Activated CD4-positive, alpha-beta T cell treated with anti-CD3 and anti-CD28 coated beads, Interleukin-2, amount 10 ng/mL, durations not matched to agents 7 days and 5 days (primary cell): ENCODE results near the gene SYCN. TPM values are rescaled to one million over a fixed set of nuclear protein-coding genes. Genes with fewer than 3 reads are reported as not detected.
A peak's percentile ranks its signal among the peaks of the same experiment; 100 is the strongest.

Source experiments
- CTCF ChIA-PET: fragments of 350-600 bp; sonication (Branson Sonifier 250); formaldehyde crosslinking; loops from one replicate; lab custom pipeline; 2021; ENCODE audit warnings: antibody characterized with exemption; lab: Charles Lee
- POLR2A ChIA-PET: fragments of 350-600 bp; sonication (Branson Sonifier 250); formaldehyde crosslinking; loops from one replicate; lab custom pipeline; 2021; ENCODE audit warnings: antibody characterized with exemption; lab: Charles Lee
- DNase-seq: peaks from one replicate; pipeline ENCODE4 v3.0.0-alpha.2; 2020
- H3K27ac Mint-ChIP-seq: one replicate; pipeline ENCODE4 v1.8.0; 2021; ENCODE audit warnings: mild to moderate bottlenecking, moderate library complexity, mixed read lengths
- H3K27me3 Mint-ChIP-seq: one replicate; pipeline ENCODE4 v1.8.0; 2021; ENCODE audit warnings: mixed read lengths
- H3K36me3 Mint-ChIP-seq: one replicate; pipeline ENCODE4 v1.8.0; 2021; ENCODE audit warnings: low read depth, mixed read lengths
- H3K4me1 Mint-ChIP-seq: one replicate; pipeline ENCODE4 v1.8.0; 2021; ENCODE audit warnings: mixed read lengths
- H3K4me3 Mint-ChIP-seq: one replicate; pipeline ENCODE4 v1.8.0; 2021; ENCODE audit warnings: mild to moderate bottlenecking, moderate library complexity, mixed read lengths
- H3K9me3 Mint-ChIP-seq: one replicate; pipeline ENCODE4 v1.8.0; 2021; ENCODE audit warnings: mixed read lengths
- total RNA-seq, 2 experiments: library from RNA; stranded (reverse); gene quantifications; one replicate each; pipeline ENCODE4 v1.2.3, GENCODE V29; 2021

Gene SYCN
- total RNA-seq, 2 experiments from 2014 or later, result not detected

DNA sequence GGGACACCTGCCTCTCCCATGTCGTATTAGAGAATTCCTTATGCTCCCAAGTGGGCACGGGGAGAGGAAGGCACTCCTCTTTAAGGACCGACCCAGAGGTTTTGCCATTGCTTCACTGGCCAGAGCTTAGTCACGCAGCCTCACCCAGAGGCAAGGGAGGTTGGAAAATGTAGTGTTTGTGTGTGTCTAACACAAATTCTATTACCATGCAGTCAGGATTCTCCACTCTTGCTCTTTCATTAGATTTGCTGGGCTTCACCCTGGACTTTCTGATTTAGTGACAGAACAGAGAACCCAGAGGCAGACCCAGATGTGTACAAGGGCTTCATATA, 21.9 kb downstream of the SYCN start:
- DNase-seq, result no peak
- POLR2A ChIA-PET, result no interaction called here
- Mint-ChIP-seq H3K4me1 (peaks cover under 1% of the 10 kb centered on the region), H3K27ac (peak overlapping the region; percentile 54), H3K36me3 (no peaks in the 10 kb centered on the region), H3K4me3 (no peak overlapping the region), H3K27me3 (no peaks in the 10 kb centered on the region), H3K9me3 (no peaks in the 10 kb centered on the region)
- CTCF ChIA-PET, result no interaction called here

DNA sequence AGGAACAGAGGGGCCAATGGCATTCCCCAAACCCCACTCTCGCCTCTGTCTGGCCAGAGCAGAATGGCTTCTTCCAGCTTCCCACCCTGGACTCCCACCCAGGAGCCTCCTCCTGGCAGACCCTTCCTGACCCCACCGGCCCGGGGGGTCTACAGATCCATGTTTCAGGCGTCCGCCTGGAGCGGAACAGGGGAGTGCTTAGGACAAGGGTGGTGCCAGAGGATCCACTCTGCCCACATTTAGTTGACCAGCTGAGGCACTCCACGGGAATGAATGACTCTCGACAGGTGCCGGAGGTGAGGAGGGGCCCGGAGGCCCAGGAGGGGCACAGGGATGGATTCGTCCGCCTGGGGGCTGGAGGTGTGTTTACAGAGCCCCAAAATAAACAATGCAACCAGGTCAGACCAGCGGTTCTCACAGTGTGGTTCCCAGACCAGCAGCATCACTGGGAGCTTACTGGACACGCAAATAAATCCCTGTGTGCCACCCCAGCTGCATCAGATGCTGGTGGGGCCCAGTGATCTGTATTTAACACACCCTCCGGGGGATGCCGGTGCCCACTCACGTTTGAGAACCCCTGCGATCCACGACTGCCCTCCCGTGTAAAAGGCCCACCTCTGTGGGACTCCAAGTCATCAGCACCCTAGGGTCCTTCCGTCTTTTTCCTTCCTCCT, 22.4 kb downstream of the SYCN start:
- DNase-seq, result no peak
- no peaks in the 10 kb centered on the region for H3K4me1 Mint-ChIP-seq
- no peak overlapping the region for H3K4me3 Mint-ChIP-seq
- no peaks in the 10 kb centered on the region for H3K36me3 Mint-ChIP-seq
- CTCF ChIA-PET, result no interaction called here
- peak overlapping the region; percentile 54 for H3K27ac Mint-ChIP-seq
- H3K27me3 Mint-ChIP-seq, result no peaks in the 10 kb centered on the region
- H3K9me3 Mint-ChIP-seq, result no peaks in the 10 kb centered on the region
- POLR2A ChIA-PET, result no interaction called here

DNA sequence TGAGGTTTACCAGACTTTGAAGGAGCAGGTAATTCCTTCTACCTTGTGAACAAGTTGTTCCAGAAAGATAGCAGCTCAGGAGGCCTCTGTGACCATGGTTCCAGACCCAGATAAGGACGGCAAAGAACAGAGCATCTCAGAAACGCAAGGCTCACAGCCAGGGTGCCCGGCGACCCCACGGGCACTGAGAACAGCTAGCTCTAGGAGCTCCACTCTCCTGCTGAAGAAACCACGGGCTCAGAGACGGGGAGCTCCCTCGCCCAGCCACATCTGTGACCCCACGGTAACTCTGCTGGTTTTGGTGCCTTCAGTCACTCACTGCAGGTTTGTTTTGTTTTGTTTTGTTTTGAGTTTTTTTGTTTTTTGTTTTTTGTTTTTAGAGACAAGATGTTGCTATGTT, 23.3 kb downstream of the SYCN start:
- Mint-ChIP-seq H3K27ac (no peak overlapping the region), H3K4me3 (no peak overlapping the region), H3K4me1 (no peaks in the 10 kb centered on the region), H3K36me3 (no peaks in the 10 kb centered on the region), H3K9me3 (no peaks in the 10 kb centered on the region), H3K27me3 (no peaks in the 10 kb centered on the region)
- ChIA-PET CTCF (interaction anchor here (0.6 kb wide), 1 partner anchor 757 kb away, joined by 3 read pairs; no protein-coding TSS in a partner anchor), POLR2A (no interaction called here)
- DNase-seq, result no peak

DNA sequence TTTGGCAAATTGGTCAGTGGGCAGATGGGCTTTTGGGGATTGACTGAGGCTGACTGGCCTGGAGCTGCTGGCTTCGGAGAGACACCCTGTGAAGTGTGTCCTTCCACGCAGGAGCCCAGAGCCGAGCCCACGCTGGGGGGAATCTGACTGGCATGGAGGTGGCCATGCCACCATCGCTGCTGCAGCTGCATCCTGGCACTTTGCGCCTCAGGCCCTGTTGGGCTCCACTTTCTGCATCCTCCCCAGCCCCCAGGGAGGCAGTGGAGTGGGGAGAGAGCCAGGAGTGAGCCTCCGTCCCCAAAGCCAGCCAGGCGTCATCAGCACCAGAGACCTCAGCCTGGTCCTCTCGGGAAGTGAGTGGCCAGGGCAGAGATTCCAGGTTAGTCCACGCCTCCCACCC, 24.3 kb downstream of the SYCN start:
- ChIA-PET CTCF (no interaction called here), POLR2A (no interaction called here)
- no peak for DNase-seq
- Mint-ChIP-seq H3K4me1 (no peaks in the 10 kb centered on the region), H3K36me3 (no peaks in the 10 kb centered on the region), H3K27ac (no peak overlapping the region), H3K4me3 (no peak overlapping the region), H3K9me3 (no peaks in the 10 kb centered on the region), H3K27me3 (no peaks in the 10 kb centered on the region)

DNA sequence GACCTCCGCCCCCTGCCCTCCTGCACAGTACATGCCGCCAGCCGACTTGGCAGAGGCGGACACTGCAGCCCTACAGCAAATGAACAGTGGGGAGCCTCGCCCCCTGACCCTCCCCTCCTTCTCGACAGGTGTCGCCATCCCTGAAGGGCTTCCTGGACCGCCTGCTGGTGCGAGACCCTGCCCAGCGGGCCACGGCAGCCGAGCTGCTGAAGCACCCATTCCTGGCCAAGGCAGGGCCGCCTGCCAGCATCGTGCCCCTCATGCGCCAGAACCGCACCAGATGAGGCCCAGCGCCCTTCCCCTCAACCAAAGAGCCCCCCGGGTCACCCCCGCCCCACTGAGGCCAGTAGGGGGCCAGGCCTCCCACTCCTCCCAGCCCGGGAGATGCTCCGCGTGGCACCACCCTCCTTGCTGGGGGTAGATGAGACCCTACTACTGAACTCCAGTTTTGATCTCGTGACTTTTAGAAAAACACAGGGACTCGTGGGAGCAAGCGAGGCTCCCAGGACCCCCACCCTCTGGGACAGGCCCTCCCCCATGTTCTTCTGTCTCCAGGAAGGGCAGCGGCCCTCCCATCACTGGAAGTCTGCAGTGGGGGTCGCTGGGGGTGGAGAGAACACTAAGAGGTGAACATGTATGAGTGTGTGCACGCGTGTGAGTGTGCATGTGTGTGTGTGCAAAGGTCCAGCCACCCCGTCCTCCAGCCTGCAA, 25.6 kb downstream of the SYCN start:
- Mint-ChIP-seq H3K9me3 (no peaks in the 10 kb centered on the region), H3K4me3 (no peak overlapping the region), H3K4me1 (no peaks in the 10 kb centered on the region), H3K27ac (no peak overlapping the region), H3K36me3 (no peaks in the 10 kb centered on the region), H3K27me3 (no peaks in the 10 kb centered on the region)
- ChIA-PET CTCF (no interaction called here), POLR2A (no interaction called here)
- DNase-seq, result no peak

DNA sequence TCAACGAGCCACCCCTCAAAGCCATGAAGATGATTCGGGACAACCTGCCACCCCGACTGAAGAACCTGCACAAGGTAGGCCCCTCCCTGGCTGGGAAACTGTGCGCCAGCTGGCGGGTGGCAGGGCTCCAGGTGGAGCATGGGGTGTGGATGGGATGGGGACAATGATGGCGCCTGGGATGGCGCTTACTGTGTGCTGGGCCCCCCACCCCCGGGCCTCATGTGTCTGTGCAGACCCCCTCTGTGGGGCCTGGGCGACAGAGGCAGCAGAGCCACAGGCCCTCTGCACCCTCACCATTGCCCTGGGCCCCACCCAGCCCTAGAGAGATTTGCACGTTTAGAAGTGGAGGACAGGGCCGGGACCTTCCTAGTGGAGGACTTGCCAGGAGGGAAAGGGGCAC, 26.3 kb downstream of the SYCN start:
- Mint-ChIP-seq H3K9me3 (no peaks in the 10 kb centered on the region), H3K36me3 (no peaks in the 10 kb centered on the region), H3K4me3 (no peak overlapping the region), H3K4me1 (no peaks in the 10 kb centered on the region), H3K27ac (no peak overlapping the region), H3K27me3 (no peaks in the 10 kb centered on the region)
- no peak for DNase-seq
- CTCF ChIA-PET, result no interaction called here
- POLR2A ChIA-PET, result no interaction called here

DNA sequence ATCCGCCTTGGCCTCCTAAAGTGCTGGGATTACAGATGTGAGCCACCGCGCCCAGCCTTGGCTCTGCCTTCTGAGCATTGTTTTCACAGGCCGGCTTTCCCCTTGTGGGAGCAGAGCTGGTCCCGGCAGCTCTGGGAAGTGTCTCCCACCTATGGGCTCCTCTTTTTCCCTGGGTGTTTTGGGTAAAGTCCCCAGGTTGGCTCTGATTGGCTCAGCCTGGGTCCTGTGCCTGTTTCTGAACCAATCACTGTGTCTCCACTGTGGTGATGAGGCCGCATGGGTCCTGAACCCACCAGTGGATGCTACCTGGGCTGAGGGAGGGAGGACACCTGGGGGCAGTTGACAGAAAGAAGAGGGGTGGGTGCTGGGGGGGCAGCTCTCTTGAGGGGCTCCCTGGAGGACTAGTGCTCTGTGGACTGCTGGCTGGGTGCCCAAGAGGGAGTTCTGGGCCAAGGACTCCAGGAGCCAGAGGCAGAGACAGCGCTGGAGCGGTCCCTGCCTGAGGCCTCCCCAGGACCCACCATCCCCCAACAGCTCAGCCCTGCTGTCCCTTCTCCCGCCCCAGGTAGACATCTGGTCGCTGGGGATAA, 26.9 kb downstream of the SYCN start:
- H3K36me3 Mint-ChIP-seq, result no peaks in the 10 kb centered on the region
- H3K27me3 Mint-ChIP-seq, result no peaks in the 10 kb centered on the region
- no peaks in the 10 kb centered on the region for H3K4me1 Mint-ChIP-seq
- H3K27ac Mint-ChIP-seq, result peak overlapping the region; percentile 28
- POLR2A ChIA-PET, result no interaction called here
- H3K9me3 Mint-ChIP-seq, result no peaks in the 10 kb centered on the region
- no peak overlapping the region for H3K4me3 Mint-ChIP-seq
- no peak for DNase-seq
- CTCF ChIA-PET, result interaction anchor here (0.6 kb wide), 1 partner anchor 737 kb away, joined by 3 read pairs; no protein-coding TSS in a partner anchor

DNA sequence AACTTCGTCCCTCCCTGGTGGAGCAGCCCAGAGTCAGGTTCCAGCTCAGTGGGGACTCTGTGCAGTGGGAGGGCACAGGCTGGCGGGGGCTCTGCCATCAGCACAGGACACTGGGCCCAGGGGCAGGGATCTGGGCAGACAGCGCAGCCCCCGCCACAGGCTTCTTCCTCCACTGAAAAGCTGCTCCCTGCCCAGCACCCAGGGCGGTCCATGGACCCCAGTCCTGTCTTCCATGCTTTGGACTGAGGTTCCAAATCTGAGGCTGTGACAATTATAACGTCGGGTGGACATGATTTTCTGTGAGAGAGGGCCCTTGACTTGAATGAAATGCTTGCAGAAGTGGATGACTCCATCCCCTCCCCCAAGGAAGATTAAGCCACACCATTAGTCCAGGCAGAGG, 28.5 kb downstream of the SYCN start:
- no peaks in the 10 kb centered on the region for H3K9me3 Mint-ChIP-seq
- H3K36me3 Mint-ChIP-seq, result no peaks in the 10 kb centered on the region
- POLR2A ChIA-PET, result no interaction called here
- CTCF ChIA-PET, result interaction anchor here (1.2 kb wide), 1 partner anchor 22 kb away, joined by 3 read pairs; no protein-coding TSS in a partner anchor
- H3K4me1 Mint-ChIP-seq, result no peaks in the 10 kb centered on the region
- H3K27me3 Mint-ChIP-seq, result no peaks in the 10 kb centered on the region
- H3K4me3 Mint-ChIP-seq, result no peak overlapping the region
- DNase-seq, result no peak
- H3K27ac Mint-ChIP-seq, result no peak overlapping the region

DNA sequence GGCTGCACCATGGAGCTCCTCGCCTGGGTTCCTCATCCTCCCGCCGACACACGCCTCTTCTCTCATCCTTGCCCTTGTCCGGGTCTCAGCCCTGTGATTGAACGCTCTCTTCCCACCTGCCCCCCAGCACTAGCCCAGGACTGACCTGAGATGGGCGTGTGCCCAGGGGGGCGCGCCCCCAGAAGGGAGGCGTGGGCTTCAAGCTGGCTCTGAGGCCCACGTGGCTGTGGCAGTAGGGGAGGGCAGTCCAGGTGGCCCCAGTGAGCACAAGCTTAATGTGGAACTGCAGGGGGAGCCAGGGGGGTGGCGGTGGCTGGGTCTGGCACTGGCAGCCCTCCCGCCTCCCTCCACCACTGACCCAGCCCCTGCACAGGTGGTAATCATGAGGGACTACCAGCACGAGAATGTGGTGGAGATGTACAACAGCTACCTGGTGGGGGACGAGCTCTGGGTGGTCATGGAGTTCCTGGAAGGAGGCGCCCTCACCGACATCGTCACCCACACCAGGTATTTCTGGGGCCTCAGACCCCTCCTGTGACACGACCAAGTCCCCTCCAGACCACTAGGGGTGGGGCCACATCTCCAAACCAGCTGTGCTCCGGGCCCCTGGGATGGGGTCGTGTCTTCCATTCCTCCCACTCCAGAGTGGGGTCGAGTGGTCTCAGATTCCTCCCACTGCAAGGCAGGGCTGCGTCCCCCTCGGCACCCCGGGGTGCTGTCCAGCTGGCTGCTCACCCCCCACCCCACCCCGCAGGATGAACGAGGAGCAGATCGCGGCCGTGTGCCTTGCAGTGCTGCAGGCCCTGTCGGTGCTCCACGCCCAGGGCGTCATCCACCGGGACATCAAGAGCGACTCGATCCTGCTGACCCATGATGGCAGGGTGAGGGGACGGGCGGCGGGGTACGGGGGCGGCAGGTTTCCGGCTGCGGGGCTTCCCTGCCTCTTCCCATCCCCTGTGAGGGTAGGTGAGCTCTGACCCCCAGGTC, 29.2 kb downstream of the SYCN start:
- CTCF ChIA-PET, result interaction anchor here (1.2 kb wide), 2 partner anchors 23 to 27 kb away, joined by 3 read pairs; no protein-coding TSS in a partner anchor

DNA sequence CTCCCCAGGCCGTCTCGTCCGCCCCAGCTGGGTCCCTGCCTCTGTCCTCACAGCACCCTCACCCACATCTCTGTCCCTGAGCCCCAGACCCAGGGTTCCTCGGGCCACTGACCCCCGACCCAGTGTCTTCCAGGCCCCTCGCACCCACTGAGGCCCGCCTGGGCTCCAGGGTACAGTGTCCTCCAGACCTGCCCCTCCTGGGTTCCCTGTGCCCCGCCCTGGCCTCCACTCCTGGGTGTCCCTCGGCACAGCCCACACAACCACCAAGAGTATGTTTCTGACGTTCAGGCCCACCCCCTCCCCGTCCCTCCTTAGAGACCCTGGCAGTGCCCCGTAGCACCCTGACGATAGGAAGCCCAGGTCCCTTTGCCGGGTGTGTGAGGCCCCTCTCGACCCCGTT, 29.9 kb downstream of the SYCN start:
- no peak overlapping the region for H3K27ac Mint-ChIP-seq
- H3K9me3 Mint-ChIP-seq, result no peaks in the 10 kb centered on the region
- ChIA-PET CTCF (interaction anchor here (1.2 kb wide), 2 partner anchors 24 to 26 kb away, joined by 3 read pairs; no protein-coding TSS in a partner anchor), POLR2A (no interaction called here)
- no peak for DNase-seq
- H3K27me3 Mint-ChIP-seq, result no peaks in the 10 kb centered on the region
- H3K4me3 Mint-ChIP-seq, result no peak overlapping the region
- no peaks in the 10 kb centered on the region for H3K36me3 Mint-ChIP-seq
- H3K4me1 Mint-ChIP-seq, result no peaks in the 10 kb centered on the region

More for the DNA sequence above, 29.2 kb downstream of the SYCN start:
- H3K36me3 Mint-ChIP-seq, result no peaks in the 10 kb centered on the region
- H3K9me3 Mint-ChIP-seq, result no peaks in the 10 kb centered on the region
- POLR2A ChIA-PET, result no interaction called here
- no peaks in the 10 kb centered on the region for H3K4me1 Mint-ChIP-seq
- no peak overlapping the region for H3K27ac Mint-ChIP-seq
- no peak for DNase-seq
- no peaks in the 10 kb centered on the region for H3K27me3 Mint-ChIP-seq
- no peak overlapping the region for H3K4me3 Mint-ChIP-seq

DNA sequence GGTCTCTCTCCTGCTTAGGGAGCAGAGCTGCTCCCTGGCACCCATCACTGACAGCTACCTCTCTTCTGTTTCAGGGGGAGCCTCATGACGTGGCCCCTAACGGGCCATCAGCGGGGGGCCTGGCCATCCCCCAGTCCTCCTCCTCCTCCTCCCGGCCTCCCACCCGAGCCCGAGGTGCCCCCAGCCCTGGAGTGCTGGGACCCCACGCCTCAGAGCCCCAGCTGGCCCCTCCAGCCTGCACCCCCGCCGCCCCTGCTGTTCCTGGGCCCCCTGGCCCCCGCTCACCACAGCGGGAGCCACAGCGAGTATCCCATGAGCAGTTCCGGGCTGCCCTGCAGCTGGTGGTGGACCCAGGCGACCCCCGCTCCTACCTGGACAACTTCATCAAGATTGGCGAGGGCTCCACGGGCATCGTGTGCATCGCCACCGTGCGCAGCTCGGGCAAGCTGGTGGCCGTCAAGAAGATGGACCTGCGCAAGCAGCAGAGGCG, 30.5 kb downstream of the SYCN start:
- H3K27me3 Mint-ChIP-seq, result no peaks in the 10 kb centered on the region

More for the DNA sequence above, 30.5 kb downstream of the SYCN start:
- no peaks in the 10 kb centered on the region for H3K36me3 Mint-ChIP-seq
- no peak for DNase-seq
- ChIA-PET POLR2A (no interaction called here), CTCF (interaction anchor here (0.6 to 1.2 kb wide), 2 partner anchors 26 to 44 kb away, joined by 3 to 5 read pairs; no protein-coding TSS in a partner anchor)
- H3K9me3 Mint-ChIP-seq, result no peaks in the 10 kb centered on the region
- H3K27ac Mint-ChIP-seq, result no peak overlapping the region
- H3K4me3 Mint-ChIP-seq, result no peak overlapping the region
- H3K4me1 Mint-ChIP-seq, result no peaks in the 10 kb centered on the region
